ENCODE results near the gene KRT26.
A peak's percentile ranks its signal among the peaks of the same experiment; 100 is the strongest.

Gene KRT26

DNA sequence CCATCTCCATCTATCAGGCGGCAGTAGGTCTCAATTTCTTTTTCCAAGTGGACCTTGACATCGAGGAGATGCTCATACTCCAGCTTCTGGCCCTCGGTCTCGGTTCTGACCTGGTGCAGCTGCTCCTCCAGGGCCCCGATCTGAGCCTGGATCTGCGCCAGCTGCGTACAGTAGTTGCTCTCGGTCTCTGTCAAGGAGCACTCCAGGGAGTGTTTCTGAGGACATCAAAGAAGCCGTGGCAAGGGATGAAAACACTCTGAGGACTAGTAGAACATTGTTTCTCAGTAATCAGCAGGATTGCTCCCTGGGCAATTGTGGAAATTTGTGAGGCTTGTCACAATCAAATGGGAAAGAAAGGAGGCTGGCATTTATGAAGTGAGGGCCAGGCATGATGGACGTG is 21.8 kb upstream of the KRT26 start (continued):
- TF ChIP-seq ZNF24 (tag by site-specific recombination; IDR thresholded peaks at IDR 0.05) = no peak
- TF ChIP-seq ZNF132 (tag by site-specific recombination; IDR thresholded peaks at IDR 0.05; ENCODE audit: borderline replicate concordance) = no peak
- no peak for TF ChIP-seq KLF10 (tag by site-specific recombination; IDR thresholded peaks at IDR 0.05)
- TF ChIP-seq ZFP41 (tag by site-specific recombination; IDR thresholded peaks at IDR 0.05; ENCODE audit: borderline replicate concordance) = no peak
- TF ChIP-seq ZNF701 (tag by site-specific recombination; IDR thresholded peaks at IDR 0.05) = no peak
- no peak for TF ChIP-seq ZNF623 (tag by site-specific recombination; IDR thresholded peaks at IDR 0.05)
- no peak for TF ChIP-seq ZNF302 (tag by site-specific recombination; IDR thresholded peaks at IDR 0.05; ENCODE audit: low read depth)

DNA sequence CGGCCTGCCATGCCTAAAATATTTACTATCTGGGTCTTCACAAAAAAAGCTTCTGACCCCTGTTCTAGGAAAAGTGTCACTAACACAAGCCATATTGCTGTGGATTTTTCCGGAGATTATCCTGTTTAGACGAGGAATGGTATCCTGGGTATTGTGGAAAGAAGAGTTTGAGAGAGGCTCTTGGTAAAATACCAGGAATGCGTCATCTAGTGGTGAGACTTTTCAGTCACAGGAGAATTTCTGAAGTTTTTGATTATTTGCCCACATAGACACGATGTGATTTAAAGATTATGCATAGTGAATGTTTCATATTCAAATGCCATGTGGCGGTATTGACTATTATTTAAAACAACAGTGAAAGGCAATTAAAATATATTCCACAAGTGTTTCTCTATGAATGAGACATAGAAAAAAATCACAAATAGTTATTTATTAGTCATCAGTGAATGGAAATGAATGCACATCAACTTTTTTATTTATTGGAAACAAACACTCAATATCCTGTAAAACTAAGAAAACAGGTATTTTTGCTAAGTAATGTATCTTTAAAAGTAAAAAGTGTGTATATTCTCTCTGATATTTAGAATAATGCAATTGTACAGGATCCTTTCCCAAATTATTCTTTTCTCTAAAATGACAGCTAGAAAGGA is 19.9 kb upstream of the KRT26 start:
- no peaks in the 10 kb centered on the region for H3K36me3 ChIP-seq (ENCODE audit: control insufficient read depth in 2 of 2, insufficient read depth in 1 of 2, low read length in 2 of 2)
- TF ChIP-seq ZNF654 (tag by site-specific recombination; IDR thresholded peaks at IDR 0.05; ENCODE audit: low read depth) = peak; percentile 50
- 0 out of 2 replicates have a peak, but pooled peaks have one; percentile 13 for TF ChIP-seq IKZF3 (tag by site-specific recombination; IDR thresholded peaks at IDR 0.05)
- TF ChIP-seq, protein P1, sequence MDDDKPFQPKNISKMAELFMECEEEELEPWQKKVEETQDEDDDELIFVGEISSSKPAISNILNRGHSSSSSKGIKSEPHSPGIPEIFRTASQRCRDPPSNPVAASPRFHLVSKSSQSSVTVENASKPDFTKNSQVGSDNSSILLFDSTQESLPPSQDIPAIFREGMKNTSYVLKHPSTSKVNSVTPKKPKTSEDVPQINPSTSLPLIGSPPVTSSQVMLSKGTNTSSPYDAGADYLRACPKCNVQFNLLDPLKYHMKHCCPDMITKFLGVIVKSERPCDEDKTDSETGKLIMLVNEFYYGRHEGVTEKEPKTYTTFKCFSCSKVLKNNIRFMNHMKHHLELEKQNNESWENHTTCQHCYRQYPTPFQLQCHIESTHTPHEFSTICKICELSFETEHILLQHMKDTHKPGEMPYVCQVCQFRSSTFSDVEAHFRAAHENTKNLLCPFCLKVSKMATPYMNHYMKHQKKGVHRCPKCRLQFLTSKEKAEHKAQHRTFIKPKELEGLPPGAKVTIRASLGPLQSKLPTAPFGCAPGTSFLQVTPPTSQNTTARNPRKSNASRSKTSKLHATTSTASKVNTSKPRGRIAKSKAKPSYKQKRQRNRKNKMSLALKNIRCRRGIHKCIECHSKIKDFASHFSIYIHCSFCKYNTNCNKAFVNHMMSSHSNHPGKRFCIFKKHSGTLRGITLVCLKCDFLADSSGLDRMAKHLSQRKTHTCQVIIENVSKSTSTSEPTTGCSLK (tag by site-specific recombination; IDR thresholded peaks at IDR 0.05) = no peak
- ChIA-PET CTCF (interaction anchor here (0.5 to 3.3 kb wide), 25 partner anchors 9 to 1120 kb away, joined by 3 to 26 read pairs (median 3); no protein-coding TSS in a partner anchor), POLR2A (no interaction called here)
- no peak overlapping the region for H3K27ac ChIP-seq (ENCODE audit: extremely low read depth, low read depth, low read length)
- H3K4me1 ChIP-seq (ENCODE audit: control insufficient read depth, insufficient read depth, low read length) = no peaks in the 10 kb centered on the region
- no peaks in the 10 kb centered on the region for H3K9me3 ChIP-seq (ENCODE audit: control insufficient read depth, insufficient read depth, low read depth, low read length)
- H3K4me3 ChIP-seq (ENCODE audit: low read depth, low read length) = no peak overlapping the region

DNA sequence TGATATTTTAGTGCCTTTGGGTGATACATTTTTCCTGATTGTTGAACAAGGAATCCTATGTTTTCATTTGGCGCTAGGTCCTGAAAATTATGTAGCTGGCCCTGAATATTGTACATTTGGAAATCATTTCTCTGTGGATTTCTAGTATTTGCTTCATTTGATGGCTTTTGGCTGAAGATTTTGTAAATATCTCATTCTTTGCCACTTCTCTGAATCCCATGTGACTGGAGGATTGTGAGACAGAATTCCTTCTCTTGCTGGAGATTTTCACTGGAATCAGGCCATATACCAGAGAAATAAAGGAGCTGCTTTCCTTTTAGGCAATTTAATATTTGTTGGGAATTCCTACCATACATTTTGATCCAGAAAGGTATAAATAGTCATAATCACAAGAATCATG is 19.1 kb upstream of the KRT26 start:
- H3K4me3 ChIP-seq (ENCODE audit: low read depth, low read length) = no peak overlapping the region
- H3K4me1 ChIP-seq (ENCODE audit: control insufficient read depth, insufficient read depth, low read length) = no peaks in the 10 kb centered on the region
- no peak overlapping the region for H3K27ac ChIP-seq (ENCODE audit: extremely low read depth, low read depth, low read length)
- ChIA-PET POLR2A (no interaction called here), CTCF (interaction anchor here (0.6 to 3.3 kb wide), 14 partner anchors 9 to 374 kb away, joined by 3 to 26 read pairs (median 4); no protein-coding TSS in a partner anchor)
- no peaks in the 10 kb centered on the region for H3K9me3 ChIP-seq (ENCODE audit: control insufficient read depth, insufficient read depth, low read depth, low read length)
- H3K36me3 ChIP-seq (ENCODE audit: control insufficient read depth in 2 of 2, insufficient read depth in 1 of 2, low read length in 2 of 2) = no peaks in the 10 kb centered on the region
- TF ChIP-seq WT1 (tag by site-specific recombination; IDR thresholded peaks at IDR 0.05) (no peak), ZNF112 (tag by site-specific recombination; IDR thresholded peaks at IDR 0.05) (no peak), ZNF677 (tag by site-specific recombination; IDR thresholded peaks at IDR 0.05) (no peak), GLIS2 (tag by site-specific recombination; IDR thresholded peaks at IDR 0.05) (no peak), YY1 (tag by site-specific recombination; IDR thresholded peaks at IDR 0.05) (no peak), ZNF585B (tag by site-specific recombination; IDR thresholded peaks at IDR 0.05) (no peak), ZNF785 (tag by site-specific recombination; IDR thresholded peaks at IDR 0.05) (no peak), ZNF830 (tag by site-specific recombination; IDR thresholded peaks at IDR 0.05; ENCODE audit: low read depth) (no peak), BCL11B (tag by site-specific recombination; IDR thresholded peaks at IDR 0.05; ENCODE audit: low read depth) (no peak), ZBTB7A (tag by site-specific recombination; IDR thresholded peaks at IDR 0.05; ENCODE audit: low read depth) (no peak), ZNF626 (tag by site-specific recombination; IDR thresholded peaks at IDR 0.05) (no peak)
- TF ChIP-seq, protein P2, sequence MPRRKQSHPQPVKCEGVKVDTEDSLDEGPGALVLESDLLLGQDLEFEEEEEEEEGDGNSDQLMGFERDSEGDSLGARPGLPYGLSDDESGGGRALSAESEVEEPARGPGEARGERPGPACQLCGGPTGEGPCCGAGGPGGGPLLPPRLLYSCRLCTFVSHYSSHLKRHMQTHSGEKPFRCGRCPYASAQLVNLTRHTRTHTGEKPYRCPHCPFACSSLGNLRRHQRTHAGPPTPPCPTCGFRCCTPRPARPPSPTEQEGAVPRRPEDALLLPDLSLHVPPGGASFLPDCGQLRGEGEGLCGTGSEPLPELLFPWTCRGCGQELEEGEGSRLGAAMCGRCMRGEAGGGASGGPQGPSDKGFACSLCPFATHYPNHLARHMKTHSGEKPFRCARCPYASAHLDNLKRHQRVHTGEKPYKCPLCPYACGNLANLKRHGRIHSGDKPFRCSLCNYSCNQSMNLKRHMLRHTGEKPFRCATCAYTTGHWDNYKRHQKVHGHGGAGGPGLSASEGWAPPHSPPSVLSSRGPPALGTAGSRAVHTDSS (tag by site-specific recombination; IDR thresholded peaks at IDR 0.05) = no peak
- TF ChIP-seq, protein P3, sequence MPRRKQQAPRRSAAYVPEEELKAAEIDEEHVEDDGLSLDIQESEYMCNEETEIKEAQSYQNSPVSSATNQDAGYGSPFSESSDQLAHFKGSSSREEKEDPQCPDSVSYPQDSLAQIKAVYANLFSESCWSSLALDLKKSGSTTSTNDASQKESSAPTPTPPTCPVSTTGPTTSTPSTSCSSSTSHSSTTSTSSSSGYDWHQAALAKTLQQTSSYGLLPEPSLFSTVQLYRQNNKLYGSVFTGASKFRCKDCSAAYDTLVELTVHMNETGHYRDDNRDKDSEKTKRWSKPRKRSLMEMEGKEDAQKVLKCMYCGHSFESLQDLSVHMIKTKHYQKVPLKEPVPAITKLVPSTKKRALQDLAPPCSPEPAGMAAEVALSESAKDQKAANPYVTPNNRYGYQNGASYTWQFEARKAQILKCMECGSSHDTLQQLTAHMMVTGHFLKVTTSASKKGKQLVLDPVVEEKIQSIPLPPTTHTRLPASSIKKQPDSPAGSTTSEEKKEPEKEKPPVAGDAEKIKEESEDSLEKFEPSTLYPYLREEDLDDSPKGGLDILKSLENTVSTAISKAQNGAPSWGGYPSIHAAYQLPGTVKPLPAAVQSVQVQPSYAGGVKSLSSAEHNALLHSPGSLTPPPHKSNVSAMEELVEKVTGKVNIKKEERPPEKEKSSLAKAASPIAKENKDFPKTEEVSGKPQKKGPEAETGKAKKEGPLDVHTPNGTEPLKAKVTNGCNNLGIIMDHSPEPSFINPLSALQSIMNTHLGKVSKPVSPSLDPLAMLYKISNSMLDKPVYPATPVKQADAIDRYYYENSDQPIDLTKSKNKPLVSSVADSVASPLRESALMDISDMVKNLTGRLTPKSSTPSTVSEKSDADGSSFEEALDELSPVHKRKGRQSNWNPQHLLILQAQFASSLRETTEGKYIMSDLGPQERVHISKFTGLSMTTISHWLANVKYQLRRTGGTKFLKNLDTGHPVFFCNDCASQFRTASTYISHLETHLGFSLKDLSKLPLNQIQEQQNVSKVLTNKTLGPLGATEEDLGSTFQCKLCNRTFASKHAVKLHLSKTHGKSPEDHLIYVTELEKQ (tag by site-specific recombination; IDR thresholded peaks at IDR 0.05; ENCODE audit: borderline replicate concordance) = no peak
- TF ChIP-seq, protein P4, sequence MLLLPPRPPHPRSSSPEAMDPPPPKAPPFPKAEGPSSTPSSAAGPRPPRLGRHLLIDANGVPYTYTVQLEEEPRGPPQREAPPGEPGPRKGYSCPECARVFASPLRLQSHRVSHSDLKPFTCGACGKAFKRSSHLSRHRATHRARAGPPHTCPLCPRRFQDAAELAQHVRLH (tag by site-specific recombination; IDR thresholded peaks at IDR 0.05) = no peak
- TF ChIP-seq, protein P5, sequence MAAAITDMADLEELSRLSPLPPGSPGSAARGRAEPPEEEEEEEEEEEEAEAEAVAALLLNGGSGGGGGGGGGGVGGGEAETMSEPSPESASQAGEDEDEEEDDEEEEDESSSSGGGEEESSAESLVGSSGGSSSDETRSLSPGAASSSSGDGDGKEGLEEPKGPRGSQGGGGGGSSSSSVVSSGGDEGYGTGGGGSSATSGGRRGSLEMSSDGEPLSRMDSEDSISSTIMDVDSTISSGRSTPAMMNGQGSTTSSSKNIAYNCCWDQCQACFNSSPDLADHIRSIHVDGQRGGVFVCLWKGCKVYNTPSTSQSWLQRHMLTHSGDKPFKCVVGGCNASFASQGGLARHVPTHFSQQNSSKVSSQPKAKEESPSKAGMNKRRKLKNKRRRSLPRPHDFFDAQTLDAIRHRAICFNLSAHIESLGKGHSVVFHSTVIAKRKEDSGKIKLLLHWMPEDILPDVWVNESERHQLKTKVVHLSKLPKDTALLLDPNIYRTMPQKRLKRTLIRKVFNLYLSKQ (tag by site-specific recombination; IDR thresholded peaks at IDR 0.05; ENCODE audit: borderline replicate concordance) = no peak

Measured in HEK293 (cell line).